Erythroblast (primary cell): Measurements from ENCODE around the gene CTSA.

Source experiments
- GATA1 ChIP-seq: IDR thresholded peaks from 2 replicates; pipeline ENCODE4 v1.6.1; 2011; ENCODE audit warnings: low read depth, mild to moderate bottlenecking, control low read depth, low read length, moderate library complexity
- POLR2A ChIP-seq: IDR thresholded peaks from 2 replicates; pipeline ENCODE4 v1.6.1; 2011; ENCODE audit warnings: mild to moderate bottlenecking, low read length

- TF ChIP-seq POLR2A (no peak), GATA1 (no peak)
Measured at GRCh38 chr20:45867819-45868176, 23.3 kb upstream of the CTSA start.
